ENCODE data around the gene NELFB. TPM values are rescaled to one million over a fixed set of nuclear protein-coding genes. Genes with fewer than 3 reads are reported as not detected.

Gene NELFB
- total RNA-seq, 1 experiment from 2014 or later: 95.0 TPM

DNA sequence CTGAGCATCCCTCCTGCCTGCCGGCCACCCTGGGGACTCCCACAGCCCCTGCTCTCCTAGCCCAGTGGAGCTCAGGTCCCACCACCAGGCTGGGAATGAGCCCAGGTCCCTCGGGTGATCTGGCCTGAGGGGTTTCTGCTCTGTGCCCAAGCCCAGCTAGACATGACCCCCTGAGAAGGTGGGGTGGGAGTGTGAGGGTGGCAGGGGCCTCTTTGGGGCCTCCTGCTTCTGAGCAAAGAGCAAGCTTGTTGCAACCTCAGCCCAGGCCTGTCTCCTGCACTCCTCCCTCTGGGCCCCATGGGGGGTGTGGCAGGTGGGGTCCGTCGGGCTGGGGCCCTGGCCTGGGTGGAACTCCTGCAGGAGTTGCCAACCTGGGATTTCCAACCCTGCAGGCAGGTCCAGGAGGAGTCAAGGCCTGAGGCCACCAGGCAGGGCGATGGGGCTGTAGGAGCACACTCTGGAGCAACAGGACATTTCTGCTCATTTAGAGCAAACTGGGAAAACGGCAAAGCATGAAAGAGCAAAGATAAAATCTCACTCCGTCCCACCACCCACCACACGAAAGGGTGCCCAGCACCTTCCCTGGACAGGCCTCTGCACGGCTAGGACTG is 58.3 kb downstream of the NELFB start (continued):
- no peak for TF ChIP-seq JUN (CRISPR knock-in tag; IDR thresholded peaks at IDR 0.05)

DNA sequence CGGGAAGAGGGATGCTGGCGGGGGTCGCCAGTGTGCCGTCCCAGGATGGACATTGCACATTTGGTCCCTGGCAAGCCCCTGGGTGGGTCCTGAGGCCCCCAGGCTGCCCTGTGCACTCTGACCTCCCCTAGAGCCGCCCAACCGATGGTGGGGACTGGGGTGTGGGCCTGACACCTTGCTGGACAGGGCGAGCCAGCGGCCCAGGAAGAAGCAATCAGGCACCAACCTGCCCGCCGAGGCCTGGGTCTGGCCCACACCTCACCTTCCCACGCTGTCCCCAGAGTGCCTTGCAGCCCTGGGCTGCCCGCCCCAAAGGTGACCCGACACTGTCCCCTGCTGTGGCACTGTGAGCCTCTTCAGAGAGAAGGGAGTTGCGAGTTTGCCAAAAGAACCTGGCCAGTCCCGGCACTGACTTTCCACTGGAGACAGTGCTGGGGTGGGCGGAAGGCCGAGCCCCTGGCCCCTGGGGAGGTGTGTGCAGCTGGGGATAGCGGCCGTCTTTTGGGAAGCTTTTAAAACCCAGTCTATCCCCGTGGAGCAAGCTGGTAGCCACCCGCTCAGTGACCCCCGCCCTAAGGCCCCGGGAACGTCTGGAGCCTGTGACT is 58.9 kb downstream of the NELFB start:
- Mint-ChIP-seq H3K4me3 (no peak overlapping the region), H3K27me3 (ENCODE audit: low read depth) (no peaks in the 10 kb centered on the region), H3K9me3 (no peaks in the 10 kb centered on the region), H3K36me3 (no peaks in the 10 kb centered on the region), H3K4me1 (peaks cover 7% of the 10 kb centered on the region; the same call in 1 of the 2 replicates), H3K27ac (no peak overlapping the region)
- POLR2A ChIA-PET: no interaction called here
- CTCF ChIA-PET: interaction anchor here (2.9 kb wide), 1 partner anchor 11 kb away, joined by 15 read pairs; the partner anchor contains the start of gene NRARP
- DNase-seq (ENCODE audit: low spot score) (no peak), ATAC-seq (no peak)
- TF ChIP-seq, protein P1, sequence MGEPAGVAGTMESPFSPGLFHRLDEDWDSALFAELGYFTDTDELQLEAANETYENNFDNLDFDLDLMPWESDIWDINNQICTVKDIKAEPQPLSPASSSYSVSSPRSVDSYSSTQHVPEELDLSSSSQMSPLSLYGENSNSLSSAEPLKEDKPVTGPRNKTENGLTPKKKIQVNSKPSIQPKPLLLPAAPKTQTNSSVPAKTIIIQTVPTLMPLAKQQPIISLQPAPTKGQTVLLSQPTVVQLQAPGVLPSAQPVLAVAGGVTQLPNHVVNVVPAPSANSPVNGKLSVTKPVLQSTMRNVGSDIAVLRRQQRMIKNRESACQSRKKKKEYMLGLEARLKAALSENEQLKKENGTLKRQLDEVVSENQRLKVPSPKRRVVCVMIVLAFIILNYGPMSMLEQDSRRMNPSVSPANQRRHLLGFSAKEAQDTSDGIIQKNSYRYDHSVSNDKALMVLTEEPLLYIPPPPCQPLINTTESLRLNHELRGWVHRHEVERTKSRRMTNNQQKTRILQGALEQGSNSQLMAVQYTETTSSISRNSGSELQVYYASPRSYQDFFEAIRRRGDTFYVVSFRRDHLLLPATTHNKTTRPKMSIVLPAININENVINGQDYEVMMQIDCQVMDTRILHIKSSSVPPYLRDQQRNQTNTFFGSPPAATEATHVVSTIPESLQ (CRISPR knock-in tag; IDR thresholded peaks at IDR 0.05): no peak
- TF ChIP-seq NFYB (CRISPR knock-in tag; conservative IDR thresholded peaks at IDR 0.05; ENCODE audit: low read depth): no peak
- no peak for TF ChIP-seq ZNF263 (CRISPR knock-in tag; IDR thresholded peaks at IDR 0.05; ENCODE audit: low read depth)
- TF ChIP-seq ZBTB21 (CRISPR knock-in tag; IDR thresholded peaks at IDR 0.05; ENCODE audit: borderline replicate concordance): no peak
- TF ChIP-seq ZNF423 (CRISPR knock-in tag; IDR thresholded peaks at IDR 0.05): no peak

DNA sequence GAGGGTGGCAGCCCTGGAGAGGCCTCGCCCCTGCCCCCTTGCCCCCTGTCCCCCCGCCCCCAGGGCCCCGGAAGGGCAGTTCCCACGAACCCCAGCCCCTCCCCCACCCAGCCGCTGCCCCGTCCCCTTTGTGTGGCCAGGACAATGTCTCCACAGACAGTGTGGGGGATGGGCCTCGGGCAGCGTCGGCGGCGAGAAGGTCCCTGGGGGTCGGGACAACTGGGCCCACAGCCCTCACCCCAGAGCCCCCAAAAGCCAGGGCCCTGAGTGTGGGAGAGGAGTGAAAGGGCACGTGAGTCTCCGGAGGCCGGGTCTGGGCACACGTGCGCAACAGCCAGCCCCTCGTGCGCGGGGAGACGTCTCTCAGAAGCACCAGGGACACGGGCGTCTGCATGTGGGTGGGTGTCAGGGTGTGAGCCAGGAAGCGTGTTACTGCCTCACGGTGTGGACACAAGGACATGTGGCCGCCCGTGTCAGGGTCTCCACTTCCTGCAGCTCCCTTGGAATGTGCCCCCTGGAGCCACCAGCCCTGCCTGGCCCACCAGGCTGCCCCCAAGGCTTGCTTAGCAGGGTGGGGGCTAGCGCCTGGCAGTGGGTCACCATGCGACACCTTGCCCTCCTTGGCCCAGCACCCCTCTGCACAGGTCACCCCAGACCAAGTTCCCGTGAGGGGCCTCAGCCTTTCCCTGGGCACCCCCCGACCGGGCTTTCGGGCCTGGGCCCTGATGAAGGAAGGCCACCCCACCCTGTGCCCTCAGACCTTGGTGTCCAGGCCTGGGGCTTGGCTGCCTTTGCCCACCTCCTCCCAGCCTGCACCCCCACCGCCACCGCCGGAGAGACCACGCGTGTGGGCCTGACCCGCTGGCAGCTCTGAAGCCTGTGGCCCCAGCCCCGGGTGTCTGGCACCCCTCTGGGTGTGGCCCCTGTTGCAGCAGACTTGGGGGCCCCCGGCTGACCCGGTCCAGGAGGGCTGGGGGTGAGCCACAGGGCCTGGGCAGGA is 59.7 kb downstream of the NELFB start:
- Mint-ChIP-seq H3K36me3 (no peaks in the 10 kb centered on the region), H3K9me3 (no peaks in the 10 kb centered on the region), H3K4me1 (peaks cover 7% of the 10 kb centered on the region; the same call in 1 of the 2 replicates), H3K27ac (no peak overlapping the region), H3K27me3 (ENCODE audit: low read depth) (no peaks in the 10 kb centered on the region), H3K4me3 (0 out of 2 replicates have a peak overlapping the region, but pooled peaks have one; percentile 18)
- POLR2A ChIA-PET: interaction anchor here (1.3 kb wide), 1 partner anchor 38 kb away, joined by 4 read pairs; no protein-coding TSS in a partner anchor
- CTCF ChIA-PET: interaction anchor here (1.3 to 6.6 kb wide), 3 partner anchors 11 to 78 kb away, joined by 7 to 172 read pairs (median 15); partner anchors contain the start of gene NRARP
- no peak for TF ChIP-seq ZNF138 (CRISPR knock-in tag; conservative IDR thresholded peaks at IDR 0.05)
- TF ChIP-seq, protein P2, sequence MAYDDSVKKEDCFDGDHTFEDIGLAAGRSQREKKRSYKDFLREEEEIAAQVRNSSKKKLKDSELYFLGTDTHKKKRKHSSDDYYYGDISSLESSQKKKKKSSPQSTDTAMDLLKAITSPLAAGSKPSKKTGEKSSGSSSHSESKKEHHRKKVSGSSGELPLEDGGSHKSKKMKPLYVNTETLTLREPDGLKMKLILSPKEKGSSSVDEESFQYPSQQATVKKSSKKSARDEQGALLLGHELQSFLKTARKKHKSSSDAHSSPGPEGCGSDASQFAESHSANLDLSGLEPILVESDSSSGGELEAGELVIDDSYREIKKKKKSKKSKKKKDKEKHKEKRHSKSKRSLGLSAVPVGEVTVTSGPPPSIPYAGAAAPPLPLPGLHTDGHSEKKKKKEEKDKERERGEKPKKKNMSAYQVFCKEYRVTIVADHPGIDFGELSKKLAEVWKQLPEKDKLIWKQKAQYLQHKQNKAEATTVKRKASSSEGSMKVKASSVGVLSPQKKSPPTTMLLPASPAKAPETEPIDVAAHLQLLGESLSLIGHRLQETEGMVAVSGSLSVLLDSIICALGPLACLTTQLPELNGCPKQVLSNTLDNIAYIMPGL (CRISPR knock-in tag; IDR thresholded peaks at IDR 0.05): 0 out of 2 replicates have a peak, but pooled peaks have one; percentile 35
- no peak for ATAC-seq
- no peak for DNase-seq (ENCODE audit: low spot score)

DNA sequence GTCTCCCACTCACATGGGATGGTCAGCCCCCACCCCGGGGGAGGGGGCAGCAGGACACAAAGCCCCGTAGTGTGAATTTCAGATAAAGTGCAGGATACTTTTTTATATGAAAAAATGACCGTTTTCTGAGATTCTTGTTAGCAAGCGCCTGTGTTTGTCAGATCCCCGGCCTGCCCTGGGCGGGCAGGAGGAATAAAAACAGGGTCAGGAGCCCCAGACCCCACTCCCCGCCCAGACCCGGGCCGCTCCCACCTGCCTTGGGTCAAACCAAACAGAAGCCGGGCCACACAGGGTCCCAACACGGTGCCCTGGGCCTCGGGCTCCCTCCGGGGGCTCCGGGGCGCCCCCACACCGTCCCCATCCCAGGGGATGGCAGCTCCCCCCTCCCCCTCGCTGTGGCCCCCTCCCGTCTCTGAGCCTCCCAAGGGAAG is 60.5 kb downstream of the NELFB start:
- ATAC-seq: no peak
- H3K9me3 Mint-ChIP-seq: no peaks in the 10 kb centered on the region
- peaks cover 7% of the 10 kb centered on the region; the same call in 1 of the 2 replicates for H3K4me1 Mint-ChIP-seq
- CTCF ChIA-PET: interaction anchor here (0.6 to 6.6 kb wide), 7 partner anchors 12 to 211 kb away, joined by 4 to 172 read pairs (median 7); partner anchors contain the start of genes EXD3, NOXA1, NRARP and NSMF
- POLR2A ChIA-PET: interaction anchor here (1.3 kb wide), 1 partner anchor 39 kb away, joined by 4 read pairs; no protein-coding TSS in a partner anchor
- no peak overlapping the region for H3K4me3 Mint-ChIP-seq
- TF ChIP-seq CREM (CRISPR knock-in tag; IDR thresholded peaks at IDR 0.05) (no peak), ZNF232 (CRISPR knock-in tag; IDR thresholded peaks at IDR 0.05) (no peak), NR2C2 (CRISPR knock-in tag; IDR thresholded peaks at IDR 0.05) (no peak), IRF2 (CRISPR knock-in tag; IDR thresholded peaks at IDR 0.05; ENCODE audit: borderline replicate concordance, low read depth) (no peak), NFATC4 (CRISPR knock-in tag; IDR thresholded peaks at IDR 0.05) (no peak), GRHL2 (CRISPR knock-in tag; IDR thresholded peaks at IDR 0.05; ENCODE audit: insufficient replicate concordance, severe bottlenecking) (no peak)
- TF ChIP-seq, protein P3, sequence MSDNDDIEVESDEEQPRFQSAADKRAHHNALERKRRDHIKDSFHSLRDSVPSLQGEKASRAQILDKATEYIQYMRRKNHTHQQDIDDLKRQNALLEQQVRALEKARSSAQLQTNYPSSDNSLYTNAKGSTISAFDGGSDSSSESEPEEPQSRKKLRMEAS (CRISPR knock-in tag; IDR thresholded peaks at IDR 0.05): no peak
- no peaks in the 10 kb centered on the region for H3K36me3 Mint-ChIP-seq
- no peak overlapping the region for H3K27ac Mint-ChIP-seq
- no peaks in the 10 kb centered on the region for H3K27me3 Mint-ChIP-seq (ENCODE audit: low read depth)
- no peak for DNase-seq (ENCODE audit: low spot score)

Data from WTC11 (cell line).